LNCAP (cell line): Measurements from ENCODE around the gene ITPR3.

Experiments used
- CTCF ChIP-seq: fragments of 450-650 bp; IDR thresholded peaks from 2 replicates; pipeline ENCODE4 v1.5.1; 2017; ENCODE audit warnings: mild to moderate bottlenecking

Gene ITPR3

DNA sequence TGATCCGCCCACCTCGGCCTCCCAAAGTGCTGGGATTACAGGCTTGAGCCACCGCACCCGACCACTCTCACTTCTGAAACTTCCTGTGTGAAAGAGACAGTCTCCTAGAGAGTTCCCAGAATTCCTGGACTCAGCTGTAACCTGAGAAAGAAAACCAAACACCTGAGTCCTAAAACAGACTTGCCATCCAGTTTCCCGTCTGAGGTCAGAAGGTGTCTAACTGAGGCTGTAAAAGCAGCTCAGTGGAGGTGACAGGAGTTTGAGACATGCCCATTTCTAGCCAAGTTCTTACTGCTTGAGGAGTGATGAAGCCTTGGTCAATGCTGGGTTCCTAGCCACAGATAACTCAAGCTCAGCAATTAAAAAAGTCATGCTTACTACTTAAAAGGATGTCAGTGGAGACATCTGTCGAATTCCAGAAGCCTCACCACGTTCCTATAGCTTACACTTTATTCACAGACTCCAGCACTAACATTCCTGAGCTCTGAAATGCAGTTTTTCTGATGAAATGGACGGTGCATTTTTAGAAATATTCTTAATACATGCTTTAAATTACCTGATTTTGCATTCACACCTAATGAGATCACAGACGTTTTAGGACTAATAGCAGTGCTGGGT is 84.3 kb downstream of the ITPR3 start:
- TF ChIP-seq CTCF: no peak

DNA sequence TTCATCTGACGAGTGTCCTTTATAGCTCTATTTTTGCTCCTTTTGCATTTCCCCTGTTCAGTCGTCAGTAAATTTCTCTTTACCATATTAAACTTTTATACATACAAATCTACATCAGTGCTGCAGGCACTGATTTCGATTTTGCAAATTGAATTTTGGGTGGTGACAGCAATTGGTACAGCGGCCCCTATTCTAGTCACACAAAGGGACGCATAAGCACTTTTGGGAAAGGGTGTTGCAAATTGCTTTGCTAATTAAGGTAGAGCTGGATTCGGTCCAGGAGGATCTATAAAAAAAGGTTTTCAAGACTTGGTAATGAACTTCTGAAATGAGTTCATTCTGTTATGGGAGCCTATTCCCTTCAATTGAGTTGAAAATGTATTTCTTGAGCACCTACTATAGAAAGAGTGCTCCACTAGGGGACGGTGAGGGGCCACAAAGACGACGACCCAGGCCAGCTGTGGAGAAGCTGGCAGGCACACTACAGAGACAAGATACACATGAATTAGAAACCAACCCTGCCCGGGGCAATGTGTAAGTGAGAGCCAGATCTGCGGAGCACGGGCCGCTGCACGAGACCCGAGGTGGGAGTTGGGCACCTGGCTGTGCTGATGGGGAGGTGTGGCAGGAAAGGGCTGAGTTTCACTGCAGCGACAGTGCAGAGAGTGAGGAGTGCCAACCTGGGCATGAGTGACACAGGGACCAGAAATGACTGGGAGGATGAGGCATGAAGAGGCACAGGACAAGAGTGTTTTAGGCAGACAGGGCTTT is 85.0 kb downstream of the ITPR3 start:
- no peak for TF ChIP-seq CTCF

DNA sequence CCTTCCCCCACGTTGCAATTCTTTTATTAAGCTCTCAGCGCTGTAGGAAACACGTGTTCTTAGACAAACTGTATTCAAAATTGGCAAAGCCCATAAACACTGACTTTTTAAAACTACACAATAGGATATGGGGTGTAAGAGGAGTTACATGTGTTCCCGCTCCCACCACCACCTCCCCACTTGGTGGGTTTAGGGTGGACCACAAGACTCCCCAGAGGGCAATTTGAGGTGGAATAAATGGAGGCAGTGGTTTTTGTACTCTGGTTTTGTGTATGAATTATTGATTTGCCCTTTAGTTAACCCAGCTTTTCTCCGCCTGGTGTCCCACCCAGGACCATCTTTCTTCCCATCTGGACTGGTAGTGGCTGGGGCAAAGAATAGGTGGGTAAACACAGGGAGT is 86.6 kb downstream of the ITPR3 start:
- TF ChIP-seq CTCF: no peak

DNA sequence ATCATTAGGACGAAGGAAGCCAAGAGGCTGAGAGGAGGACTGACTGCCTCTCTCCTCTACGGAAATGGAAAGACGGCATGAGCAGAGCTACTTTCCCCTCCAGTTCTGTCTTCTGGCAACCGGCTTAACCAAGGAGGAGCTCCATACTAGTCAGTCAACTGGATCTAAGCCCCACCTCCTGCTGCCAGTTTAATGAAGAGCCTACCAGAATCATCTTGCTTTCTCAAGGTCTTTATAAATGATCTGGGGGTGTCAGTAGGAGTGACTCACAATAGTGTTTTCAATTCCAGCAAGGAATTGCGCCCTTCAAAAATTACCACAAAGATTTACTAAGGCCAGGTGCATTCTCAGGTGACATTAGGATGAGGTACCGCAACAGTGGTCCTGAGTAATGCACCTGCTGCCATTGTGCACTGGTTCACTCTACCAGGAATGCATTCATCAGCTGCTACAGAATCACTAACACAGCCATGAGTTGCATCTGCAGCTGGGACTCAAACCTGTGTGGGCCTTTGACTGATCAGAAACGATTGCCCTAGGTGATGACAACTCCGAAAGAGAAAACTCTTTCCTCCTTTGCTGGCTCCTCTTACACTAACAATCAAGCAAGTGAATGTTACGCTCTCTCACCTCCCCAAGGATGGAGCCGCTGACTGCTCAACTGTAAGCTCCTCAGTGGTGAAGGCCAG is 87.5 kb downstream of the ITPR3 start:
- no peak for TF ChIP-seq CTCF

GRCh38 chr6:33709605-33710295 is 88.6 kb downstream of the ITPR3 start:
- no peak for TF ChIP-seq CTCF

DNA sequence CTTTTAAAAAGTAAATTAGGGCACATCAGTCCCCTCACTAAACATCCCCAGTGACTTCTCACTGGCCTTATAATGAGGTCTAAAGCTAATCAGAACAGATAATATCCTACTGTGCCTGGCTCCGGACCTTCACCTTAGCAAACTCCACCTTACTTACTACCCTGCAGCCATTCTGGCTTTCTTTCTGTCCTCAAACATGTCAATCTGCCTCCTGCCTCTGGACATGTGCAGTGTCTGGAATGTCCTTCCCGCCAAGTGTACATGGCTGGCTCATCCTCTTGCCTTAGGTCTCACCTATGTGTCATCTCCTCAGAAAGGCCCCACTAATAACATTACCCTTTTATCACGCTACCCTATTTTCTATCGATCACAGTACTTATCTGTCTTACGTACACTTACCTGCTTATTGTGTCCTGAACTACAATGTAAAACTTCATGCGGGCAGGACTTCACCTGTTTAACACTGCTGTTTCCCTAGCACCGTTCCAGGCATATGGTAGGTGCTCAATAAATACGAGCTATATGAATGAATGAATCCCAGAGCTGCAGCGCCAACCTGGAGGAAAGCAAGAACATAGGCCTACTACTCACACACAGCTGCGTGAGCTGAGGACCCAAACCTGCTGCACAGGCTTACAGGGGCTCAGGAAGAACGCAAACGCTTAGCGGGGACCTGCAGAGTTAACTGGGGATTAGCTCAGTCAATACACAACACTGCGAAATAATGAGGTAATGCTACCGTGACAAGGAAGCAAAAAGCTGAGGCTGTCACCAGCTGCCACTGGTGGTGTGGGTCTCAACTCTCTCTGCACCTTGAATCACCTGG is 89.4 kb downstream of the ITPR3 start:
- no peak for TF ChIP-seq CTCF
